Endothelial cell of umbilical vein (primary cell): ENCODE data around the gene HOXD8. TPM values are rescaled to one million over a fixed set of nuclear protein-coding genes. Genes with fewer than 3 reads are reported as not detected.

Experiments used
- BruUV-seq: library from RNA; stranded (reverse); fragments of 400-500 nt; replicated peaks from 2 replicates; lab custom pipeline; 2021; lab: Mats Ljungman, UMichigan
- CTCF ChIA-PET: fragments of 300-600, 350-600 bp; sonication (Branson Sonifier 250); formaldehyde crosslinking; loops from one replicate; lab custom pipeline; 2021; ENCODE audit warnings: antibody characterized with exemption, inconsistent platforms; lab: Charles Lee
- POLR2A ChIA-PET: fragments of 300-600, 350-600 bp; sonication (Branson Sonifier 250); formaldehyde crosslinking; loops from one replicate; lab custom pipeline; 2021; ENCODE audit warnings: antibody characterized with exemption, inconsistent platforms; lab: Charles Lee
- DNase-seq: peaks from one replicate; pipeline ENCODE4 v3.0.0-alpha.2; 2011; ENCODE audit warnings: low read depth, low spot score
- FAIRE-seq: peaks from 2 replicates; lab custom pipeline; 2011; peaks lifted over from hg19 to GRCh38; lab: Jason Lieb, UNC
- H2AFZ ChIP-seq: 2 replicates; pipeline ENCODE4 v1.6.0; 2012; ENCODE audit warnings: low read depth, low read length, control low read depth, inconsistent platforms
- H3K27ac ChIP-seq: 2 replicates; pipeline ENCODE4 v1.5.1; 2011; ENCODE audit warnings: low read depth, mild to moderate bottlenecking, control low read depth, low read length, moderate library complexity; ENCODE audit not compliant: insufficient read depth
- H3K27me3 ChIP-seq, 2 experiments: 2 replicates each; pipeline versions ENCODE4 v1.6.0 to v1.6.1; 2011; ENCODE audit warnings: low read length in 2 of 2, mixed read lengths in 1 of 2; ENCODE audit not compliant: control insufficient read depth in 2 of 2, insufficient read depth in 2 of 2
- H3K36me3 ChIP-seq, 2 experiments: 2 replicates in 1 of 2; 3 replicates in 1 of 2; pipeline ENCODE4 v1.5.1; 2011; ENCODE audit warnings: low read length in 2 of 2, mild to moderate bottlenecking in 1 of 2, moderate library complexity in 1 of 2; ENCODE audit not compliant: control insufficient read depth in 2 of 2, insufficient read depth in 2 of 2; ENCODE audit errors: extremely low read depth in 1 of 2
- H3K4me1 ChIP-seq: 3 replicates; pipeline ENCODE4 v1.5.1; 2011; ENCODE audit warnings: mild to moderate bottlenecking, low read length; ENCODE audit not compliant: control insufficient read depth, insufficient read depth; ENCODE audit errors: extremely low read depth
- H3K4me2 ChIP-seq: 2 replicates; pipeline ENCODE4 v1.6.1; 2011; ENCODE audit warnings: low read length, control low read depth, mixed read lengths; ENCODE audit not compliant: insufficient read depth
- H3K4me3 ChIP-seq, 3 experiments: fragments of 200-600 bp in 1 of 3; sonication (generic), shearing (Covaris generic) in 1 of 3; replicated peaks in 1 of 3; 2 replicates each; pipeline ENCODE4 v1.5.1; 2011 to 2016; ENCODE audit warnings: control low read depth in 3 of 3, low read length in 3 of 3, mild to moderate bottlenecking in 2 of 3, inconsistent platforms in 1 of 3, low read depth in 1 of 3, moderate library complexity in 1 of 3; ENCODE audit not compliant: insufficient read depth in 1 of 3
- H3K79me2 ChIP-seq: 2 replicates; pipeline ENCODE4 v1.6.0; 2012; ENCODE audit warnings: low read length, inconsistent platforms; ENCODE audit not compliant: control insufficient read depth, insufficient read depth
- H3K9ac ChIP-seq: replicated peaks from 2 replicates; pipeline ENCODE3; 2011; ENCODE audit warnings: low read length, control low read depth; ENCODE audit not compliant: insufficient read depth; ENCODE audit errors: extremely low read depth
- H3K9me1 ChIP-seq: replicated peaks from 3 replicates; pipeline ENCODE4 v1.6.0; 2011; ENCODE audit warnings: mild to moderate bottlenecking, low read length; ENCODE audit not compliant: control insufficient read depth, insufficient read depth; ENCODE audit errors: extremely low read depth
- H3K9me3 ChIP-seq: replicated peaks from 2 replicates; pipeline ENCODE4 v1.5.1; 2012; ENCODE audit warnings: low read length, inconsistent platforms; ENCODE audit not compliant: control insufficient read depth, insufficient read depth
- H4K20me1 ChIP-seq: replicated peaks from 2 replicates; pipeline ENCODE3; 2011; ENCODE audit warnings: mild to moderate bottlenecking, low read length; ENCODE audit not compliant: control insufficient read depth, insufficient read depth; ENCODE audit errors: extremely low read depth
- EZH2 ChIP-seq: IDR thresholded peaks from 2 replicates; pipeline ENCODE4 v1.6.1; 2012; ENCODE audit warnings: borderline replicate concordance, low read depth, mild to moderate bottlenecking, moderate library complexity, low read length, inconsistent platforms; ENCODE audit not compliant: severe bottlenecking
- FOS ChIP-seq: IDR thresholded peaks from 2 replicates; pipeline ENCODE4 v1.6.1; 2011; ENCODE audit warnings: mild to moderate bottlenecking, low read length, moderate library complexity, borderline replicate concordance; ENCODE audit not compliant: insufficient read depth
- GATA2 ChIP-seq: IDR thresholded peaks from 2 replicates; pipeline ENCODE4 v1.7.0; 2011; ENCODE audit warnings: low read depth, mild to moderate bottlenecking, moderate library complexity, mixed read lengths, low read length; ENCODE audit not compliant: insufficient read length, insufficient read depth
- JUN ChIP-seq: IDR thresholded peaks from 2 replicates; pipeline ENCODE4 v1.6.1; 2011; ENCODE audit warnings: borderline replicate concordance, low read depth; ENCODE audit not compliant: insufficient read length, insufficient read depth
- MYC ChIP-seq: IDR thresholded peaks from one replicate; pipeline ENCODE4 v1.6.1; 2011; ENCODE audit warnings: mild to moderate bottlenecking, low read depth, low read length
- POLR2A ChIP-seq: IDR thresholded peaks from 2 replicates; pipeline ENCODE4 v1.6.1; 2012; ENCODE audit warnings: low read depth, mild to moderate bottlenecking, control low read depth, low read length
- POLR2AphosphoS5 ChIP-seq: IDR thresholded peaks from 2 replicates; pipeline ENCODE4 v1.6.1; 2012; ENCODE audit warnings: low read depth, mild to moderate bottlenecking, control low read depth, low read length, moderate library complexity; ENCODE audit not compliant: insufficient read depth
- dilution Hi-C: fragments of 300-500 bp; cut with MboI; formaldehyde crosslinking; loops from one replicate; pipeline ENCODE4 v1.15.0; 2019; ENCODE audit warnings: low sequenced_read_pairs; ENCODE audit not compliant: extremely low pct_ligation_motif_present
- intact Hi-C: fragments of 100-400 bp; cut with micrococcal nuclease; formaldehyde crosslinking; loops from one replicate; pipeline ENCODE4 v1.10.0; 2022
- polyA plus RNA-seq, 4 experiments: library from polyadenylated mRNA; depleted of rRNA in 3 of 4; stranded (reverse) in 3 of 4; unstranded in 1 of 4; fragments of >200 nt; gene quantifications; 2 replicates each; pipeline versions ENCODE4 v1.2.1 to v1.2.3, GENCODE V29; 2011 to 2012; ENCODE audit warnings: missing spikeins in 1 of 4
- total RNA-seq: library from RNA; stranded (reverse); gene quantifications from 2 replicates; pipeline ENCODE4 v1.2.3, GENCODE V29; 2021
- TF ChIP-seq, protein P1 (sequence below): IDR thresholded peaks from 2 replicates; pipeline ENCODE4 v1.6.1; 2011; ENCODE audit not compliant: insufficient read depth, insufficient read length
- TF ChIP-seq, protein P2 (sequence below), 2 donors: IDR thresholded peaks; 1 replicate in 1 of 2; 2 replicates in 1 of 2; pipeline ENCODE4 v1.5.1; 2011; ENCODE audit warnings: low read length in 2 of 2, mild to moderate bottlenecking in 2 of 2, moderate library complexity in 2 of 2, control low read depth in 1 of 2, inconsistent platforms in 1 of 2, low read depth in 1 of 2; ENCODE audit not compliant: insufficient read depth in 1 of 2; ENCODE audit errors: extremely low read depth in 1 of 2

The HOXD8 gene
- total and polyA plus RNA-seq, 2 donors (not counting 3 experiments of a cell fraction or from before 2014, with no cell fraction given), result 6.4 to 15.6 TPM

DNA sequence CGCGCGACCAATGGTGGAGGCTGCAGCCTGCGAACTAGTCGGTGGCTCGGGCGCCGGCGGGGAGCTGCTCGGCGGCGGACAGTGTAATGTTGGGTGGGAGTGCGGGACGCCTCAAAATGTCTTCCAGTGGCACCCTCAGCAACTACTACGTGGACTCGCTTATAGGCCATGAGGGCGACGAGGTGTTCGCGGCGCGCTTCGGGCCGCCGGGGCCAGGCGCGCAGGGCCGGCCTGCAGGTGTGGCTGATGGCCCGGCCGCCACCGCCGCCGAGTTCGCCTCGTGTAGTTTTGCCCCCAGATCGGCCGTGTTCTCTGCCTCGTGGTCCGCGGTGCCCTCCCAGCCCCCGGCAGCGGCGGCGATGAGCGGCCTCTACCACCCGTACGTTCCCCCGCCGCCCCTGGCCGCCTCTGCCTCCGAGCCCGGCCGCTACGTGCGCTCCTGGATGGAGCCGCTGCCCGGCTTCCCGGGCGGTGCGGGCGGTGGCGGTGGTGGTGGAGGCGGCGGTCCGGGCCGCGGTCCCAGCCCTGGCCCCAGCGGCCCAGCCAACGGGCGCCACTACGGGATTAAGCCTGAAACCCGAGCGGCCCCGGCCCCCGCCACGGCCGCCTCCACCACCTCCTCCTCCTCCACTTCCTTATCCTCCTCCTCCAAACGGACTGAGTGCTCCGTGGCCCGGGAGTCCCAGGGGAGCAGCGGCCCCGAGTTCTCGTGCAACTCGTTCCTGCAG, 6.7 kb upstream of the HOXD8 start, which contains the start of gene HOXD9:
Gene HOXD9 (plus strand): TSS at position 37 of the 728 bp plus-strand sequence. CDS start 50 bp downstream, at position 87.
- POLR2A ChIA-PET, result interaction anchor here (1.1 kb wide), 1 partner anchor 1141 kb away, joined by 3 read pairs; no protein-coding TSS in a partner anchor
- CTCF ChIA-PET, result interaction anchor here (0.9 to 4.7 kb wide), 16 partner anchors 8 to 1042 kb away, joined by 3 to 28 read pairs (median 4); no protein-coding TSS in a partner anchor
- H2AFZ ChIP-seq, result peak within 1 kb of the TSS; percentile 89
- no peaks in the 10 kb centered on the region for H3K9me1 ChIP-seq
- no peaks in the 10 kb centered on the region for H3K9me3 ChIP-seq
- H3K9ac ChIP-seq, result peak within 1 kb of the TSS; percentile 17
- DNase-seq, result peak; percentile 84
- intact Hi-C loops, result no loop called here
- H3K4me2 ChIP-seq, result peak within 1 kb of the TSS; percentile 80
- peaks cover 37 to 47% of the 10 kb centered on the region in 2 experiments for H3K27me3 ChIP-seq
- H3K4me3 ChIP-seq, result peak within 1 kb of the TSS; percentile 49 to 77 (median 61)
- H4K20me1 ChIP-seq, result no peaks in the 10 kb centered on the region
- FAIRE-seq, result no peak
- H3K4me1 ChIP-seq, result peaks cover 17% of the 10 kb centered on the region
- BruUV-seq, result no TSS peak
- H3K36me3 ChIP-seq, result no peaks in the 10 kb centered on the region
- TF ChIP-seq, protein P1, sequence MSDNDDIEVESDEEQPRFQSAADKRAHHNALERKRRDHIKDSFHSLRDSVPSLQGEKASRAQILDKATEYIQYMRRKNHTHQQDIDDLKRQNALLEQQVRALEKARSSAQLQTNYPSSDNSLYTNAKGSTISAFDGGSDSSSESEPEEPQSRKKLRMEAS, result peak; percentile 84
- TF ChIP-seq FOS (no peak), POLR2AphosphoS5 (peak; percentile 62), JUN (no peak), EZH2 (no peak), GATA2 (no peak), POLR2A (peak; percentile 62), MYC (no peak)
- TF ChIP-seq, protein P2, sequence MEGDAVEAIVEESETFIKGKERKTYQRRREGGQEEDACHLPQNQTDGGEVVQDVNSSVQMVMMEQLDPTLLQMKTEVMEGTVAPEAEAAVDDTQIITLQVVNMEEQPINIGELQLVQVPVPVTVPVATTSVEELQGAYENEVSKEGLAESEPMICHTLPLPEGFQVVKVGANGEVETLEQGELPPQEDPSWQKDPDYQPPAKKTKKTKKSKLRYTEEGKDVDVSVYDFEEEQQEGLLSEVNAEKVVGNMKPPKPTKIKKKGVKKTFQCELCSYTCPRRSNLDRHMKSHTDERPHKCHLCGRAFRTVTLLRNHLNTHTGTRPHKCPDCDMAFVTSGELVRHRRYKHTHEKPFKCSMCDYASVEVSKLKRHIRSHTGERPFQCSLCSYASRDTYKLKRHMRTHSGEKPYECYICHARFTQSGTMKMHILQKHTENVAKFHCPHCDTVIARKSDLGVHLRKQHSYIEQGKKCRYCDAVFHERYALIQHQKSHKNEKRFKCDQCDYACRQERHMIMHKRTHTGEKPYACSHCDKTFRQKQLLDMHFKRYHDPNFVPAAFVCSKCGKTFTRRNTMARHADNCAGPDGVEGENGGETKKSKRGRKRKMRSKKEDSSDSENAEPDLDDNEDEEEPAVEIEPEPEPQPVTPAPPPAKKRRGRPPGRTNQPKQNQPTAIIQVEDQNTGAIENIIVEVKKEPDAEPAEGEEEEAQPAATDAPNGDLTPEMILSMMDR (IDR thresholded peaks at IDR 0.05; ENCODE audit: extremely low read depth in 1 of 2, insufficient read depth in 1 of 2, low read depth in 1 of 2, low read length in 2 of 2), result no peak
- dilution Hi-C loops, result no loop called here
- H3K27ac ChIP-seq, result no peak within 1 kb of the TSS
- no peaks in the 10 kb centered on the region for H3K79me2 ChIP-seq
